Lower leg skin (tissue), 3 donors: Measurements from ENCODE around the gene CAPN13.

ENCODE experiments used
- CTCF ChIP-seq, 3 donors: fragments of 450-650 bp; IDR thresholded peaks; one replicate each; pipeline ENCODE4 v1.5.1; 2016; ENCODE audit warnings: antibody characterized with exemption in 3 of 3, mild to moderate bottlenecking in 3 of 3, moderate library complexity in 2 of 3
- POLR2A ChIP-seq, 2 donors: fragments of 450-650 bp; IDR thresholded peaks; one replicate each; pipeline ENCODE4 v1.6.1; 2016 to 2017; ENCODE audit warnings: antibody characterized with exemption in 2 of 2, mild to moderate bottlenecking in 1 of 2, moderate library complexity in 1 of 2

GRCh38 chr2:30802611-30803010, 4.6 kb downstream of the CAPN13 start:
- TF ChIP-seq POLR2A (IDR thresholded peaks at IDR 0.05): no peak
- no peak for TF ChIP-seq CTCF (IDR thresholded peaks at IDR 0.05)
